Stimulated activated CD4-positive, alpha-beta T cell treated with anti-CD3 and anti-CD28 coated beads, Interleukin-1b, Interleukin-23, amount 100 ng/mL, for 1 hour (primary cell): ENCODE results near the gene SH3RF1.

Source experiments
- DNase-seq, 2 donors: peaks; one replicate each; pipeline ENCODE4 v3.0.0-alpha.2; 2020; ENCODE audit warnings: low read depth in 2 of 2

SH3RF1 gene

DNA sequence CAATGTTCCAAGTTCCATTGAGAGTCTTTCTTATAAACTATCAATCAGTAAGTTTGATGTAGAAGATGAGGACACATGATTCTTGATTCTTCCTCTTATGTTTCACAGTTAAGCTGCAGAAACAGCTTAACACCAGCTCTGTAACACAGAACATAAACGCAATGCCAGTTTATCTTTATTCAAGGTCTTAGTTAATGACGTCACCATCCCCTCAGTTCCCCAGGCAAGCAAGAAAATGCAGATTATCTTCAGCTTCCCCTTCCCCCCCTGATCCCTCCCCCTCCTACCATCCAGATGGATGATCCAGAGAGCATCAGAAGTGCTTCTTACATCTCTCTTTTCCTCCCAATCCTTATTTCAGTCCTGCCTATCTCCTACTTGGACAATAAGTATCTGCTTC is 4.4 kb upstream of the SH3RF1 start:
- no peak for DNase-seq

DNA sequence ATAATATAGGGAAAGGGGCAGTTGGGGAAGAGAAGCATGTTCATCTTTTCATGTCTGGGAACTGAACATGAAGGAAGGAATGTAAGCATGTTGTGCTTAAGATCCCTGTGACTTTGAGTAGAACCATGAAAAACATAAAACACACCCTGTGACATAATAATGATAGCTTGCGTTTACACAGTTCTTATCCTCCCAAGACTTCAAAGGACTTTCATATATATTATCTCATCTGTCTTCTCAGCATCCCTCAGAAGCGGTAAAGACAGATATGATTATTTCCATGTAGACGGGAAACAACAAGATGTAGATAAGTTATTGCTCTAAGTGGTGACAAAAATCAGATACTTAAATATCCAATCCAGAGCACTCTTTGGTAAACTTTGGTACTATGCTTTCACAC is 3.3 kb upstream of the SH3RF1 start:
- DNase-seq = no peak

DNA sequence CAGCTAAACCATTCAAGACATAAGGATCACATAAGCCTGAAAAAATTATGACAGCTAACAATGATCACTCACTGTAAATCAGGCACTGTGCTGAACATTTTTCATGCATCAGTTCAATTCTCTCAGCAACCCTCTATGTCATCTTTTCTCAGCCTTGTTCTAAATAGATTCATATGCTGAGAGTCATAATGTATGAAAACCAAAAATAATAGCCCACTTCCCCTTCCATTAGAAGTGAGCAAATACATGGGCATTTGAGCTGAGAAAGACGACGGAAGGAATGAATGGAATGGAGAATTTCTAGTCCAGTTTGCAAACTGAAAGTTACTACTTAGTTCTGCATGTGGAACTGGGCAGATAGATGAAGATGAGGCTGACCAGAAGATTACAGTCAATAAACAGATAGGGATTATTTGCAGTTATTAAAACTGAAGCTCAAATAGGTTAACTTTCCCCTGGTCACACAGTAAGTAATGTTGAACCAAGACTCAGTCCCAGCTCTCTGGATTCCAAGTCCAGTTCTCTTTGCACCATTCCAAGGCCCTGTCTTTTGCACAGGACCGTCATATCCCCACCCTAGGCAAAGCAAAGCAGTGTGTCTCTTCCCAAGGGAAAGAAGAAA is 1.6 kb upstream of the SH3RF1 start:
- DNase-seq = no peak

DNA sequence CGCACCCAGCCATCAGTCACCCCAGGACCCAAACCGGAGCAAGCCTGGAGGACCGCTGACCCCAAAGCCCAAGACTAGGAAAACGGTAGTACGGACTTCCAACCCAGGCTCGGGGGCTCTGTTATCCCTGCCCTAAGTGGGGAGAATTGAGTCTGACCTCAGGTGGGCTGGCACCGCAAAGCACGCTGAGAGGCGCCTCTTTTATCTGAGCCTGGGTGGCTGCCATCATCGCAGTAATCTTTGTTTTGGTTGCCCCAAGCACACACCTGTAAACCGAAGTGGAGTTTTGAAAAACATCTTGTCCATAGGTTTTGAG is 894 bp upstream of the SH3RF1 start:
- no peak for DNase-seq

DNA sequence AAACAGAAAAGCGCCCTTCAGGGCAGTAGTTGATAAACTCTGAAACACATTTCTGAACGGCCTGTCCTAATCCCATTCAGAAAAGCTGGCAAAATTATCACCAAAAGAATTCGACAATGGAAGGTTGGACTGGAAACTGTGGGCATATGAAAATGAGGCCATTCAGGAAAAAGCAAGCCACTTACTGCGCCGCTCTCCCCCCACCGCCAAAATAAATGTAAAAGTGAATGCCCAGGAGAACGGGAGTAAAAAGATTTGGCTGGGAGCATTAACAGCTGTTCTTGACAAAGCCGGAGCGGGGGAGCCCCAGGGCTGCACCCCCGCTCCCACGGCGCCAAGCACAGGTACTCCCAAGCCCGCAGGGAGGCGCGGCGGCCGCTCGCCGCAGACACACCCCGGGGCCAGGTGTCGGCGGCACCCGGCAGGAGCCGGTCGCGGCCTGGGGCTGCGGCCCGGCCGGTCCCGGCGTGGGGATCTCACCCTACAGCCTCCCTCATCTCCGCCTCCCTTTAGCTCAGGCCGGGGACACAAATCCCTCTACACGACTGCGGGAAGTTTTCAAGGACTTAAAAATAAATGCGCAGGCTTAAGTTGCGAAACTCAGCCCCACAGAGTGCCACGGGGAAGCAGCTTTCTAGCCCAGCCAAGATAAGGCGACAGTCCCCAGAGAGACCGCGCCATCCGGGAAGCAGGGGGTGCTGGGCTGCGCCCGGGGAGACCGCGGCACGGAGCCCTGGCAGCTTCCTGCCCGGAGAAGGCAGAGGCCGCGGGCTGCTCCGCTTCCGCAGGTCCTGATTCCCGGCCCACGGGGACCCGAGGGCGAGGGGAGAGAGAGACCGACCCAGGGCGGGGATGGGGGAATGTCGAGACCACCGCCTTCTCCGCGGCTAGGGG is 593 bp downstream of the SH3RF1 start:
- no peak for DNase-seq

DNA sequence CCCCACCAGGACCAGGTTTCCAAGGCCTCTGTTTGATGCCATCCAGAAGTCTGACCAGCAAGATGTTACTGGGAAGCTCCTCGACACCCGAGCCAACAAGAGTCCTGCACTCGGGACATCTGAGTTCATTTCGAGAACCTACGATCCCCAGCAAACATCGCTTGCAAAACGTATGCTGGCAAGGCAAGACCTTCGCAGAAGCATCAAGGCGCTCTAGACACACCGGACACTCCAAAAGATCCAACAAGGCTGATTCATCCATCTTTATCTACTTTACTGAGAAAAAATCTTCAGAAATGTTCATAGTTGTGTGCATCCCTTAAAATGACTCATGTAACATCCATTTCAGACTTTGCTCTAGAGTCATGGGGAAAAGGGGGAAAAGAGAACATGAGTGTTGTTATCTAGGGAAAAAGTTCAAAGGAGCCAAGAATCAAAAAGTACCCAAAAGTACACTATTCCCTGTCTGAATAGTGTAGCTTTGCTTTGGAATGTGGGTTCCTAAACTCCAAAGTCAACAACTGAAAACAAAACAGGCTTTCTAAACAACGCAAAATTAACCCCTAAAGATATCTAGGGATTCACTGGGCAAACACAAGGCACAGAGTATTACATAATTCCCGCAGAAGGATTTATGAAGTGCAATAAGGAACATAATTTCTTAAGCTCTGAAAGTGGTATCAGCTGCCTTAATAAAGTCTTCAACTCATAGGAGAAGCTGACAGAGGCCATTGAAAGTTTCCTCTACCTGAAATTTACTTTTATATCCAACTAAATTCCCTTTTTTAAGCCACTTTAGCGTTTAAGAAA is 1.6 kb downstream of the SH3RF1 start:
- no peak for DNase-seq

DNA sequence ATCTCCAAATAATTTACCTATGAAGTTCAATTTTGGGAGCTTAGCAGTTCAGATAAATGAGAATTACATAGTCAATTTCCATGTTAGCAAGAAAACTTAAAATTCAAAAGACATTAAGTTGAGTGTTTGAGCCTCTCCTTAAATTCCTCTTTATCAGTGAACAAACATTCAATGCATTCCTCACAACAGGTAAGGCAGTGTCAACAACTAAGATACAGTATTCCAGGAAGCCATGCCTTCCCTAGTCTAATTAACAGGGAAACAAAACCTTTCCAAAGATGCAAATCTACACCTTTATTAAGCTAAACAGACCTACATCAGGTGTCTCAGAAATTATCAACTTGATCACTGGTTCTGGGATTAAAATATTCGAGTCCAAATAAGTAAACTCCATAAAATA is 3.7 kb downstream of the SH3RF1 start:
- DNase-seq = no peak

DNA sequence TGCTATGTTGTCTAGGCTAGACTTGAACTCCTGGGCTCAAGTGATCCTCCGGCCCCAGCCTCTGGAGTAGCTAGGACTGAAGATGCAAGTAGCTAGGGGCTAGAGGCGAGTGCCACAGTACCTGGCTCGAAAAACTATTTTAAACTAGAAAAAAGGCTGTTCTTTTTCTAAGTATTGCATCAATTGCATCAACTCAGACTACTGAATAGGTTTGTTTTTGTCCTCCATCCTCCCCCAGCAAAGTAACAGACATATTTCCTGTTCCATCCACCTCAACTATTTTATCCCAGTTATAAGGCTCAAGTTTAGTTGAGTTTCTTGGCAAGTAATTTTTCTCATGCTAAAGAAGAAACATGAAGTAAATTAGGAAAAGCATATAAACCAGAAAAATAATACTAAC is 4.1 kb downstream of the SH3RF1 start:
- DNase-seq = no peak

DNA sequence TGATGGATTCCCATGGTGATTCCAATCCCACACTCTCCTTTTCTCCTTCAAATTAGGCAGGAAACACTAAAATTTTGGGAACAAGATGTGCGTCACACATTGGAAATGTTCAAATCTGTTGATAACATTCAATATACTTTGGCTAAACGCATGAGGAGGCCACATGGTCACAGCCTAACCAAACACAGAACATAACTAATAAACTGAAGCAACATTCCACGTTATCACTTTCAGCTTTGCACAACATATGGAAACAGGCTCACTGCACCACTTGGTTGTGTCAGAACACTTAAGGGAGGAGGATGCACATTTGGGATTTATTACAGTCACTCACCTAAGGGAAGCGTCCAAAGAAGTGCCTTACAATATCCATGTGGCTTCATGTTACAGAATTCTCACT is 4.7 kb downstream of the SH3RF1 start:
- no peak for DNase-seq

DNA sequence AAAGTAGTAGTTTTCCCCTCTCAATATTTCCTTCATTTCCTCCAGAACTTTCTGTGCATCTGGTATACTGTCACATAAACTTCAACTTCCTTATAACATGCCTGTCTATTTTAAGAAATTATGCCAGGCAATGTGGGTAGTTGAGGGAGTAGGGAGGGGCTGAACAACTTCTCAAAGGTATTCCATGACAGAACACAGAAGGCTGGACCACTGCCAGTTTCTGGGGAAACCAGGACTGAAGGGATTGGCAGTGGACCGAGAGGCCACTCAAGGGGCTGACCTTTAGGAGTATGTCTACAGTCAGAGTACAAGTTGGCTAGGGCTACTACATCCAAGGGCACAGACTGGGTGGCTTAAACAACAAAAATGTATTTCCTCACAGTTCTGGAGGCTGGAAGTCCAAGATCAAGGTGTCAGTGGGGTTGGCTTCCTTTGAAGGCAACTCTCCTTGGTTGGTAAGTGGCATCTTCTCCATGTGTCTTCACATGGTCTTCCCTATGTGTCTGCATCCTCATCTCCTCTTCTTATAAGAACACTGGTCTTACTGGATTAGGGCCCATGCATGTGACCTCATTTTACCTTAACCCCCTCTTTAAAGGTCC is 6.9 kb downstream of the SH3RF1 start:
- DNase-seq = no peak

DNA sequence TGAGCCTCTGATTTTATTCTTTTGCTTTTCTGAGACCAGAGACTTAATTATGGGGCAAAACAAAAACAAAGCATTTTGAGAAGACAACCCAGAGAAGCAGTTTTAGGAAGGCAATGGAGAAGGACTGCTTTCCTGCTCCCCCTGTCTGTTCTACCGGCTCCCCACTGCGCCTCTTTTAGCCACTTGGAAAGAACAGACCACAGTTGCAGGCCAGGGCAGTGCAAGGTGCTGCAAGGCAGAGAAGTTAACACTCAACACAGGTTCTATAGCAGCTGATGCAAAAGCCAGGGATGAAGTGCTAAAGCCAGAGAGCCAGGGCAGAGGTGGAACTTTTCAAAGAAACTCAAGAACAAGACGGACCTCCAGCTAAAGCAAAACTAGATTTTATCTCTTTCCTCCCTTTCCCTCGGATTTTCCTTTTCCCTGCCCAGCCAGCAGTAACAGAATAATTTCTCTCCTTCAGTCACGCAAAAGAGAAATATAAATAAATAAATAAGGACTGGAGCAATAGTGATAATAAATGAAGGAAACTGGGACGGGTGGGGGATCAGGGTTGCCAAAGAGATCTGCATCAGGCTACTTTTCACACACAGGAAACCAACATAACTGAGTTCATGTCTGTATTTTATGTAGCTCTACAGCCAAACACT is 10.4 kb downstream of the SH3RF1 start:
- DNase-seq = no peak

DNA sequence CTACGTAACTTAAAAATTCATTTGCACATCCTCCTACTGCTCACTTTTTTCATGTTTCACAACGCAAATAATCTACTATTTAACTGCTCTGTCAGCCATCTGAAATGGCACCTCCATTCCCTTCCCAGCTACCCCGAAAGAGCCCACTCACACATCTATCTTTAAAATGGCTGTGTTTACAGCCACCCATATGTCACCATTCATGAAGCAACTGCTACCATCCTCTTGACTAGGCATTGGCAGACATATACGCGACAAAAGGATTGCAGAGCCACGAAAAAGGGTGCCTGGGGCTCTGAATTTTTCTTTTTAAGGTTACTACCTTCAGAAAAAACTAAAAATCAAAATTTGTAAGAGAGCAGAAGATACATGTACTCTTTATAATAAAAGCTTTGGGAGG is 11.5 kb downstream of the SH3RF1 start:
- no peak for DNase-seq

DNA sequence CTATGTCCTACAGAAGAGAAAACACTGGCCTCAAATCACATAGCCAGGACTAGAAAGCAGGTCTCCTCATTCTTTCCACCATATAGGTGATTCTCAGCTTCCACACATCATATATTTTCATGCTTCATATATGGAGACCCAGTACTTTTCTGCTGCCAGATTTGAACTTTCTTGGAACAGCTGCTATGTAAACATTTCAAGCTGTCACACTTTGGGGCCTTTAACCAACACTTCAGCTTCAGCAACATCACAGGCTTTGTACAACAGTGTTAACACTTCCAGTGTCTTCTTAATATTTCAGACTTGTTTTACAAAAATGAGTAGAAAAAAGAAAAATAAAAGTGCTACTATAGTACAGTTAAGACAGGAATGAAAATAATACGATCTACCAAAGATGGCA is 12.6 kb downstream of the SH3RF1 start:
- no peak for DNase-seq

DNA sequence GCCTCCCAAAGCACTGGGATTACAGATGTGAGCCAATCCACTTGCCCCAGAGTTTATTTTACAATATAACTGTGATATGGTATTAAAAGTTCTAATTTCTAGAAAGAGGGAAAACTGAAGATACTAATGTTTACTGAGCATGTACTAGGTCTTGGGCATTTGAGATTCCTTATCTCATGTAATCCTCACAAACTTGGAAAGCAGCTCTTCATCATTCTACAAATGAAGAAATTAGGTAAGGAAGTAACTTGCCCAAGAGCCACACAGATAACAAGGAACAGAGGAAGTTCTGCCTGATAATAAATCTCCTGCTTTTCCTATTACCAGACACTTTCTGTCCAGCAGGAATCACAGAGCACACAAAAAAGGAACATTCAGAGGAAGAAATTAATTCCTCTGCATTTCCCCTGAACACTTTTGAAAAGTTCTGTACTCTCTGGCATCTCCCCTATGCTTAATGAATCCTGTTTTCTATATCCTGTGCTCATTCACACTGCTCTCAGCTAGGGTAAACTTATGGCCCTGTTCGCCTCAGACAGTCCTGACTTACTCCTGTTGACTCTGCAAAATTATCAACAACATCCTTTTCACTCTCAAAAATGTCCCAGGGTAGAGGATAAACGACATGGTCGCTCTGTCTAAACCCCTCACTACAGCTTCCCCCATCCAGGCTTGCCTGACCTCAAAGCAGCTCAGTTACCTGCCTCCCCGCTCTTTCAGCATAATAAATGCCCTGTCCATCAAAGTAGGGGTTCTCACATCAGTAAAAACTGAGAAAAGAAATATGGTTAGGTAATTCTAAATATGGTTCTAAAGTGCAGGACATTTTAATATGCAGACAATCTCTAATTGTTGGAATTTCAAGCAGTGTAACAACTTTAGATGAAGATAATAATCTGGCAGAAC is 13.6 kb downstream of the SH3RF1 start:
- no peak for DNase-seq

DNA sequence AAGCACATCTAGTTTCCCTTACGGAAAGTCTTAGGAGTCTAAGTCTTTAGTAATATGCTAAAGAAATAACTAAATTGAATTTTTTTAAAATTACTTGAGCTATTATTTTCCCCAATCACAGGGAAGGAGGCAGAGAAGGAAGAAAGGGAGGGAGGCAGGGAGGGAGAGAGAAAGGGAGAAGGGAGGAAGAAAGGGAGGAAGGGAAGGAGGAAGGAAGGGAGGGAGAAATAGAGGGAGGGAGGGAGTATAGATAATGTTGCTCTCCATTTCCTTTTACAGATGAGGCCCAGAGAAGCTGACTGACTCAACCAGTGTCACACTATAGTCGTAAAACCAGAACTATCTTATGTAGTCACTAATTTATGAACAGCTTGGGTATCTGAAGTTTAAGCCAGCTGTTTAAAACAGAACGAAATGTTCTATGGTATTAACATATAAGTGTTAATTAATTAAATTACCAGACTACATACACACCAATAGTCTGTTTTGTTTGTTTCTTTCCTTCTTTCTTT is 14.6 kb downstream of the SH3RF1 start:
- DNase-seq = no peak

DNA sequence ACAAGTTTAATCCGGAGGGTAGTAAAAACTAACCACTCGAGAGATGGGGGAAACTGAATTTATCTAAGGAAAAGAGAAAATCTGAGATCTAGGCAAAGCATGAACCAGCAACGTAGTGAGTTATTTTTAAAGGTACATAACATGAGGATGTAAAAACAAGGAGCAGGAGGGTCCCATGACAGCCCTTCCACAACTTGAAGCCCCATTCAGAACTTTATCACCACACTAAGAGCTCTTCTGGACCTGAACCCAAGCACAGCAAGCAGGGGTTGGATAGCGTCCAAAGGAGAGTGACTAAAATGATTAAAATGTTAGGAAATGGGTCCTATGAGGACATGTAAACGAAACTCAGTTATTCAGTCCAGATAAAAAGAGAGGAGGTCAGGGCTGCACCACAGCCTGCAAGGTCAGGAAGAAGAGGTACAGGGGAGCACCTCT is 16.2 kb downstream of the SH3RF1 start:
- DNase-seq = no peak

DNA sequence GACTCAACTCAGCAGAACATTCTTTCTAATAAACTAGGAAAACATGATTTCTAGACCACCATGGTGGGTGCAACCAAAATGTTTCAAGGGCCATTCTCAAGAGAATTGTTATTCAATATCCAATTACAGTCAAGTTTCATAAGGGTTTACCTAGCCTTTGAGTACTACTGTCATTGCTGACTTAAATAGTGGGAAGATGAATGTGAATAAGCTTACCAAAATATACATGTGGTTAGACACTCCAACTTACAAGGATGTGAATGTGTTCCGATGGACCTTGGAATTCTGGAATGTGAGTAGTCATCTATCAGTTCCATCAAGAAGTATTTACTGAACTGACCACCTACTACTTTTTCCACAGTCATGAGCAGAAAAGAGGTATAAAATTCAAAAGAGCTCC is 16.9 kb downstream of the SH3RF1 start:
- DNase-seq = no peak

DNA sequence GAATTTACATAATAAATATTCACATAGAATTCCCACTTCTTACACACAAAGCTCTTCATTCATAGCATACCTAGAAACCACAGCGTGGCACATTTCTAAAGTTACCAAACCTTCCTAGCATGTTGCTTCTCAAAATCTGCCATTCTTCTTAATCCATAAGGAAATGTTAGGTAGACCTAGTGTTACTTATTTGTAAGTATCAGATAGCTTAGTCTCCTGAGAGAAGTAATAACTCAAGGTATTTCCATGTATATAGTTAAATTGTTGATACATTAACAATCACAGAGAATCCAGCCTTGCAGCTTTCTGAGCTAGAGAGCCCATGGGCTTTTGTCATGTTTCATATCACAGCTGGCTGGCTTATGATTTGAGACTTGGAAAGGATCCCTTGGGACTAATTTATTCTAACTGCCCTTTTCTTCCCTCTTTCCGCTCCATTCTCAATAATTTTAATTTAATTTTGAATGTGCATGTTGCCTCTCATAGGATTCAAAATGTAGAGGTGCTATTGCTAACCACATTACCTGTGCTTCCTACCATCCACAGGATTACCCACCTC is 17.6 kb downstream of the SH3RF1 start:
- DNase-seq = no peak

DNA sequence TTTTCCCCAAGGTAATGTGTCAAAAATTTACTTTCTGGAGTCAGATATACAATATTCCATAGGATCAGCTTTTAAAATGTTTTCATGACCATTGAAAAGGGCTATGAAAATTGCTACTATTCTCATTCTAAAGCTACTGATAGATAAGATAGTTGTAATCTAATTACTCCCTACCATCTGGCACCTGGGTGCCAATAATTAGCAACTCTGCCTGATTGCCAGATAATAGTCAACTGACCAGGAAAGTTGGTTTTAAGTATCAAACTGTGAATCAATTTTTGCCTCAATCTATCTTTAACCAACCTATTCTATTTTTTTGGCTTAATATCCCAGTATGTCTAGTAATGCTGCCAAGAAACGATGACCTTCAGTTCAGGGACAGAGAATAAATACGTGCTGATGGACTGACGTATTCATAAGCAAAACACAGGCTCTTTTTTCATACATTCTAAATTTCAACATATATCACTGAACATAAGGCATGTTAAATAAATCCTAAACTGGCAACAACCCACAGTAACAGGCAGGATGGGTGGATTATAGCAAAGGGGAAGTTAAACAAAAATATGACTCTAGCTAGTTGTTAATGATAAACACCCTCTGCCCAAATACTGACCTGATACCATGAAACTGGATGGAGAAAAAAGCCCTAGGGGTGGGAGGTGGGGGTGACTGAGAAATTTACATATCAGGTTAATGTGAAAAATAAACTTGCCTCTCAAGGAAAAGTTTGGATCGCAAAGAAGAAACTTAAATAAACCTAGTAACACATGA is 18.2 kb downstream of the SH3RF1 start:
- DNase-seq = no peak
